Stimulated activated effector memory CD8-positive, alpha-beta T cell treated with anti-CD3 and anti-CD28 coated beads, Interleukin-12 subunit alpha, Interleukin-12 subunit beta, amount 100 ng/mL, for 72 hours (primary cell): ENCODE results near the gene GTF2F1.
"Not testable (repeated sequence)": the region's sequence is repeated elsewhere in the genome, so short reads cannot be mapped to it uniquely, and the experiment has no call there.

Source experiments
- ATAC-seq: fragments of 150-1000 bp; cut with Tn5 transposase; 2 replicates; pipeline ENCODE4 v1.10.0; 2021
- DNase-seq, 2 donors: peaks; one replicate each; pipeline ENCODE4 v3.0.0; 2021 to 2022; ENCODE audit warnings: low spot score in 2 of 2
- H3K27ac Mint-ChIP-seq: one replicate; pipeline ENCODE4 v1.8.0; 2022; ENCODE audit warnings: mild to moderate bottlenecking, mixed read lengths
- H3K36me3 Mint-ChIP-seq: one replicate; pipeline ENCODE4 v1.8.0; 2022; ENCODE audit warnings: mild to moderate bottlenecking, mixed read lengths
- H3K4me1 Mint-ChIP-seq: one replicate; pipeline ENCODE4 v1.8.0; 2022; ENCODE audit warnings: mixed read lengths
- H3K4me3 Mint-ChIP-seq: one replicate; pipeline ENCODE4 v1.8.0; 2022; ENCODE audit warnings: mild to moderate bottlenecking, mixed read lengths
- H3K9me3 Mint-ChIP-seq: one replicate; pipeline ENCODE4 v1.8.0; 2022; ENCODE audit warnings: mixed read lengths

Gene GTF2F1, protein sequence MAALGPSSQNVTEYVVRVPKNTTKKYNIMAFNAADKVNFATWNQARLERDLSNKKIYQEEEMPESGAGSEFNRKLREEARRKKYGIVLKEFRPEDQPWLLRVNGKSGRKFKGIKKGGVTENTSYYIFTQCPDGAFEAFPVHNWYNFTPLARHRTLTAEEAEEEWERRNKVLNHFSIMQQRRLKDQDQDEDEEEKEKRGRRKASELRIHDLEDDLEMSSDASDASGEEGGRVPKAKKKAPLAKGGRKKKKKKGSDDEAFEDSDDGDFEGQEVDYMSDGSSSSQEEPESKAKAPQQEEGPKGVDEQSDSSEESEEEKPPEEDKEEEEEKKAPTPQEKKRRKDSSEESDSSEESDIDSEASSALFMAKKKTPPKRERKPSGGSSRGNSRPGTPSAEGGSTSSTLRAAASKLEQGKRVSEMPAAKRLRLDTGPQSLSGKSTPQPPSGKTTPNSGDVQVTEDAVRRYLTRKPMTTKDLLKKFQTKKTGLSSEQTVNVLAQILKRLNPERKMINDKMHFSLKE

DNA sequence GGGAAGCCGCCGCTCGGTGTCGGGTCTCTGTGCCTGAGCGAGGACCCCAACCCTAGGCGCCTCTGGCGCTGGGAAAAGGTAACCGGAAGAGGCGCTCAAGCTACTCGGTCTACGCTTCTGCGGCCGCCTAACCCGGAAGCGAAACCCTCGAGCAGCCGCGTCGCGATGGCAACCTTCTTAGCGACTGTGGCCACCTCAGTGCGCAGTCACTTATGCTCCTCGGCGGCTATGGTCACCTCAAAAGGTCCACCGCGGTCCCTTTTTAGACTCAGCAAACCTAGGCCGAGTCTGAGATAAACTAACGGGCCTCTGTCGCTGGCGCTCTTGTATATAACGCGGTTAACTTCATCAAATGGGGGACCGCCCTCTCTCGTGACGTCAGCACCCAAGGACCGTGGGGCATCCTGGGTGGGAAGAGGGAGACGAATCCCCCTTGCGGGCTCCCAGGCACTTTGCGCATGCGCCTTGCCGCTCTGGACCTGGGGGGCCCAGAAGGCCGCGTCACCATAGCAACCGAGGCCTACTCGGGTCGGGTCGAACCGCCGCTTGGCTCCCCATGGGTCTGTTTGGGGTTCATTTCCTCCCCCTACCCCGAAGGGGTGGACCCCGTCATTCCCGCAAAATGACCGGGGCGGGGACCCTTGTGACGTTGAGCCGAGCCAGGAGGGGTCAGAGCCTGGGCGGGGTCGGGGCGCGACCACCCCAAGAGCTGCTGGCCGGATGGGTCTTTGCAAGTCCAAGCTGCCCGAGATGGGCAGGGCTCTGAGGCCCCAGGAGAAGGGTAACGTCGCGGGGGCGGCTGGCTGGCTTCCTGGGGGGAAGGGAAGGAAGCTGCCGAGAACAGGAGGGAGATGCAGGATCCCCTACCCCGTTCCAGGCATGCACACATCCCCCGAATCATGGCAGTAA, at the start of gene GTF2F1:
Gene GTF2F1, minus strand, starts transcription at position 91 of the 909 bp plus-strand sequence. CDS start 169 bp downstream, outside the sequence.
- peak; percentile 91 to 98 for DNase-seq
- ATAC-seq = peak; percentile 91
- H3K36me3 Mint-ChIP-seq = peaks cover 54% of the 10 kb centered on the region
- H3K9me3 Mint-ChIP-seq = no peaks in the 10 kb centered on the region
- H3K27ac Mint-ChIP-seq = peak within 1 kb of the TSS; percentile 96
- peaks cover 32% of the 10 kb centered on the region for H3K4me1 Mint-ChIP-seq
- H3K4me3 Mint-ChIP-seq = peak within 1 kb of the TSS; percentile 87

DNA sequence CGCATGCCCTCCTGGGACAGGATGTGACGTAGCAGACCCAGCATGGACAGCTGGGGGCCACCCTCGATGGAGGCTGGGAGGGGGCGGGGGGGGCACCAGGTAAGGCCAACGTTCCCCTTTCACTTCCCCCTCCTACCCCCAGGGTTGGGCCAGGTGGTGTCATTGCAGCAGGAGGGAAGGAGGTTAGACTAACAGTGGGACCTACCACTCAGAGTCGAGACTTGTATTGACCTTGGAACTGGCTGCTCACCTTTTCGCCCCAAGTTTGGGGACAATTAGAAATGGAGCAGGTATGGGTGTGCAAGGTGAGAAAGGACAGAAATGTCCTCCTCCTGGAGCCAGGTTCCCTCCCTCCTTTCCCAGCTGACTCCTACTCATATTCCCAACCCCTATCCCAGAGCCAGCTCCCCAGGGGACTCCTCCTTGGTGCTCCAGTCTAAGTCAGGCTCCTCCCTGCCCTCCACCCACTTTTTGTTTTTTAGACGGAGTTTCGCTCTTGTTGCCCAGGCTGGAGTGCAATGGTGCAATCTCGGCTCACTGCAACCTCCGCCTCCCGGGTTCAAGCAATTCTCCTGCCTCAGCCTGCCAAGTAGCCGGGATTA, 49.2 kb upstream of the GTF2F1 start:
- DNase-seq (no peak), ATAC-seq (no peak)
- H3K4me1 Mint-ChIP-seq = no peaks in the 10 kb centered on the region
- no peaks in the 10 kb centered on the region for H3K36me3 Mint-ChIP-seq
- no peak overlapping the region for H3K27ac Mint-ChIP-seq
- no peak overlapping the region for H3K4me3 Mint-ChIP-seq
- no peaks in the 10 kb centered on the region for H3K9me3 Mint-ChIP-seq

DNA sequence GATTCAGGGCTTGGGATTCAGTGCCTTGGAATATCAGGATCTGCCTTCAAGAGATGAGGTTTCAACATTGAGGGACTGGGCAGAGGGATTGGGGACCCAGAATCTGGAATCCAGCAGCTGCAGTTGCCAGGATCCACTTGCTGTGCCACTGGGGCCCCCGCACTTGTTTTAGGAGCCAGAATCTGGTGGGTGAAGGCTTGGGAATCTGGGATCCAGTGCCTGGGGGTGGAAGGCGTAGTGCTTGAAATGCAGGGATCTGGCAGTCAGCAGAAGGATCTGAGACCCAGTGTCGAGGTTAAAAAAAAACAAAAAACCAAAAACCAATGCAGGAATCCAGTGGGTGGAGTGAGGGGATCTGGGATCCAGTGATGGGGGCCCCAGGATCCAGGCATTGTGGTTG, 47.9 kb upstream of the GTF2F1 start:
- Mint-ChIP-seq H3K9me3 (no peaks in the 10 kb centered on the region), H3K4me1 (no peaks in the 10 kb centered on the region), H3K4me3 (no peak overlapping the region), H3K27ac (no peak overlapping the region), H3K36me3 (no peaks in the 10 kb centered on the region)
- ATAC-seq = no peak
- DNase-seq = no peak

DNA sequence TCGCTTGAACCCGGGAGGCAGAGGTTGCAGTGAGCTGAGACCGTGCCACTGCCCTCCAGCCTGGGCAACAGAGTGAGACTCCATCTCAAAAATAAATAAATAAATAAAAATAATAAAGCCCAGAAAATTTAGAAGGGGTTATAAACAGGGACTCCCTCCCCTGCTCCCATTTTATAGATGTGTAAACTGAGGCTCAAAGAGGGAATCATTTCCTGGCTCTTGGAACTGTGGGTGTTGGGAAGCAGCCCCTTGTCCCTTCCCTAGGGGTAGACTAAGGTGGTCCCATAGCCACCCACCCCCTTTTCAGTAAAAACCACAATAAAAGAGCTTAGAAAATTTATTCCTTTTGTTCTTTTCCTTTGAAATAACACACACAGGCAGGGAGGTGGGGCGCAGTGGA, 46.8 kb upstream of the GTF2F1 start:
- no peaks in the 10 kb centered on the region for H3K4me1 Mint-ChIP-seq
- no peaks in the 10 kb centered on the region for H3K9me3 Mint-ChIP-seq
- H3K27ac Mint-ChIP-seq = no peak overlapping the region
- no peak overlapping the region for H3K4me3 Mint-ChIP-seq
- no peak for ATAC-seq
- H3K36me3 Mint-ChIP-seq = no peaks in the 10 kb centered on the region
- DNase-seq = no peak

DNA sequence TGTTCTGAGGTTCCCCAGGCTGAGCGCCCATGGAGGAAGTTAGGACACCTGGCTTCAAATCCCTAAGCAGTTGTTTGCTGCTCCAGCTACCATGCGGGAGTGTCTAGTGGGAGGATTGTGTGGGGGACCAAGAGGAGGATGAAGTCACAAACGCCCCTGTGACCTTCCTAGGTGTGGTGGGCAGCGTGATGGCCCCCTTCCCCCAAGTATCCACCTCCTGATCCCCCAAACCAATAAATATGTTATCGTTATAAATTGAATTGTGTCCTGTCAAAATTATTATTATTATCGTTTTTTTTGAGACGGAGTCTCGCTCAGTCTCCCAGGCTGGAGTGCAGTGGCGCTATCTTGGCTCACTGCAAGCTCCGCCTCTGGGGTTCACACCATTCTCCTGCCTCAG, 40.7 kb upstream of the GTF2F1 start, which contains the start of gene SLC25A41:
Gene SLC25A41, minus strand, starts transcription at position 101 of the 400 bp plus-strand sequence. Its CDS starts 70 bp downstream, at position 31.
- ATAC-seq (no peak), DNase-seq (no peak)
- H3K9me3 Mint-ChIP-seq = no peaks in the 10 kb centered on the region
- no peak within 1 kb of the TSS for H3K27ac Mint-ChIP-seq
- H3K4me3 Mint-ChIP-seq = no peak within 1 kb of the TSS
- peaks cover 7% of the 10 kb centered on the region for H3K4me1 Mint-ChIP-seq
- no peaks in the 10 kb centered on the region for H3K36me3 Mint-ChIP-seq

DNA sequence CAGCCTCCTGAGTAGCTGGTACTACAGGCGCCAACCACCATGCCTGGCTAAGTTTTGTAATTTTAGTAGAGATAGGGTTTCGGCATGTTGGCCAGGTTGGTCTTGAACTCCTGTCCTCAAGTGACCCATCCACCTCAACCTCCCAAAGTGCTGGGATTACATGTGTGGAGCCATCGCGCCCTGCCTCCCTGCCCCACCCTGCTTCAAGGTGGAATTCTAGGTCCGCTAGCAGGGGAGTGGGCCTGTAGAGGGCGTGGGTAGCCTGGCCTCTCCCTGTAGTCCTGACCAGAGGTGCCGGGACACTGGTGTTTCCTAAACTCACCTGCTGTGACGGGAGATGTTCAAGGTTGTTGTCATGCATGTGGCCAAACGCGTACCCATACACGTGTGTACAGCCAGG, 40.2 kb upstream of the GTF2F1 start:
- Mint-ChIP-seq H3K27ac (no peak overlapping the region), H3K4me1 (peaks cover 7% of the 10 kb centered on the region), H3K9me3 (no peaks in the 10 kb centered on the region), H3K4me3 (no peak overlapping the region), H3K36me3 (no peaks in the 10 kb centered on the region)
- ATAC-seq = no peak
- DNase-seq = no peak

DNA sequence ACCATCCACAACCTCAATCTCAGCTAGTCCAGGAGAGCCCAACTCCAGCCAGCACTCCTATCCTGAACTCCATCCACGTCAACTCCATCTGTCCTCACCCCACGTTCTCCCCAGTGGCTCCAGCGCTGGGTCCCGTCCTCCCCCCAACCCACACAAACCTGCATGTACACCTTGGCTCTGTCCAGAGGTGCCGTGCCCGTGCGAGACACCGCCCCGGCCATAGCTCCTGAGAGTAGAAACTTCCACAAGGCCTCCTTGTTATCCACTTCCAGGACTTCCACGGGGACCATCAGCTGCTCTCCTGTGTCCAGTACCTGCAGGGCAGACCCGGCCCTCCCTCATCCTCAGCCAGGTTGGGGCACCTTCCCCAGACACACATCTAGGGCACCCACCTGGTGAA, 38.9 kb upstream of the GTF2F1 start:
- no peak for ATAC-seq
- Mint-ChIP-seq H3K36me3 (no peaks in the 10 kb centered on the region), H3K27ac (no peak overlapping the region), H3K4me3 (no peak overlapping the region), H3K9me3 (no peaks in the 10 kb centered on the region), H3K4me1 (peaks cover 7% of the 10 kb centered on the region)
- DNase-seq = no peak

DNA sequence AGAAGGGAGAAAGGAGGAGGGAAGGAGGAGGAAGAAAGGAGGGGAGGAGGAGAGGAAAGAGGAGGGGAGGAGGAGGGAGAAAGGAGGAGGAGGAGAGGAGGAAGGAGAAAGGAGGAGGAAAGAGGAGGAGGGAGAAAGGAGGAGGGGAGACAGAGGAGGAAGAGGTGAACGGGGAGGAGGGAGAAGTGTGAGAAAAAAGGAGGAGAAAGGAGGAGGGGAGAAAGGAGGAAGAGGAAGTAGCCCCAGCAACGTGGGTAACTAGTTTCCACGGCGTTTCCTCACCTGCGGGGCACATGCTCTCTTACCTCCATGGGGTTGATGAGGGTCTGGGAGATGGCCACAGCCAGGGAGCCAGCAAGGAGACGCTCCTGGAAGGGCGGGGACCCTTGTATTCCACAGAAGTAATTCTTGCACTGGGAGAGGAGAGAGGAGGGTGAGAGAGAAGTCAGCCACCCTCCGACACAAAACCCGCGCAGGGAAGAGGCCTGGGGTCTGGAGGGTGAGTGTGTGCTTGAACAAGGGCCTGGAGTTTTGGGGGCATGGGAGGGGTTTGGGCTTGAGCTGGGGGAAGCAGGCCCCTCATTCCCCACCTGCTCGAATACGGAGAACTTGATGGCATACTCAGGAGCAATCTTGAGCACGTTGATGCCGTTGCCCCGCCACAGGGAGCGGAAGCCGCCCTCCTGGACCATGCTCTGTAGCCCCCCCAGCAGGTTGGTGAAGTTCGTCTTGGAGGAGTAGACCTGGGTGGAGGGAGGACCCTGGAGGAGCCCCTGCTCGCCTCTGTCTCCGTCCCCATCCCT, 36.7 kb upstream of the GTF2F1 start:
- Mint-ChIP-seq H3K27ac (no peak overlapping the region), H3K4me1 (peaks cover 21% of the 10 kb centered on the region), H3K36me3 (peaks cover 14% of the 10 kb centered on the region), H3K4me3 (peak overlapping the region; percentile 18), H3K9me3 (no peaks in the 10 kb centered on the region)
- DNase-seq (no peak), ATAC-seq (no peak)

DNA sequence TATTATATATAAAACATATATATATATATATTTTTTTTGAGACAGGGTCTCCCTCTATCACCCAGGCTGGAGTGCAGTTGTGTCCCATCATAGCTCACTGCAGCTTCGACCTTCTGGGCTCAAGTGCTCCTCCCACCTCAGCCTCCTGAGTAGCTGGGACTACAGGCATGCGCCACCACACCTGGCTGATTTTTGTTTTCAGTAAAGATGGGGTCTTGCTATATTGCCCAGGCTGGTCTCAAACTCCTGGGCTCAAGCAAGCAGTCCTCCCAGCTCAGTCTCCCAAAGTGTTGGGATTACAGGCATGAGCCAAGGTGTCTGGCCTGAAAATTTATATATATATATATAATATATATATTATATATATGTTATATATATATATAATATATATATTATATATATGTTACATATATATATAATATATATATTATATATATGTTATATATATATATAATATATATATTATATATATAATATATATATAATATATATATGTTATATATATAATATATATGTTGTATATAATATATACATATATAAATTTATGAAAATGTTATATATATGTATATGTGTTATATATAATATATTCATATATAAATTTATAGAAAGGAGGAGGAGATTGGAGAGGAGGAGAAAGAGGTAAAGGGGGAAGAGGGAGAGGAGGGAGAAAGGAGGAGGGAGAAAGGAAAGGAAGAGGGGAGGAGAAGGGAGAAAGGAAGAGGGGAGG, 35.9 kb upstream of the GTF2F1 start:
- not testable (repeated sequence) for H3K4me3 Mint-ChIP-seq, H3K27ac Mint-ChIP-seq, DNase-seq, H3K9me3 Mint-ChIP-seq, ATAC-seq
- Mint-ChIP-seq H3K36me3 (peaks cover 16% of the 10 kb centered on the region), H3K4me1 (peaks cover 21% of the 10 kb centered on the region)

DNA sequence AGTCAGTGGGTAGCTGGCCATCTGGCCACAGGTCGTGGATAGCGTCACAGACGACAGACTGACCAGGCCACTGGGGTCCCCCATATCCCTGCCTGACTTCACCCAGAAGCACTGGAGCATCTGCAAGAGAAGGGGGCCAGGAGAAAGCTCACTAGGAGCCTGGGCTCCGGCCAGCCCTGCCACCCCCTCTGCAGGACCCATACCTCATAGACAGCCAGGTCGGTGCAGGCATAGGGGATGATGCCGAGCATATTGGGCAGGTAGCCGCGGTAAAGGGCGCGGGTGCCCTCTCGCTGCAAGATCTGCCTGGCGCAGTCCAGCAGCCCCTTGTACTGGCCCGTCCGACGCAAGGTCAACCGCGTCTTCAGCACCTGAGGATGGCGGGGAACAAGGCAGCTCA, 34.2 kb upstream of the GTF2F1 start:
- ATAC-seq = no peak
- H3K36me3 Mint-ChIP-seq = peaks cover 33% of the 10 kb centered on the region
- DNase-seq = no peak
- H3K4me1 Mint-ChIP-seq = peaks cover 38% of the 10 kb centered on the region
- H3K4me3 Mint-ChIP-seq = no peak overlapping the region
- no peak overlapping the region for H3K27ac Mint-ChIP-seq
- no peaks in the 10 kb centered on the region for H3K9me3 Mint-ChIP-seq

DNA sequence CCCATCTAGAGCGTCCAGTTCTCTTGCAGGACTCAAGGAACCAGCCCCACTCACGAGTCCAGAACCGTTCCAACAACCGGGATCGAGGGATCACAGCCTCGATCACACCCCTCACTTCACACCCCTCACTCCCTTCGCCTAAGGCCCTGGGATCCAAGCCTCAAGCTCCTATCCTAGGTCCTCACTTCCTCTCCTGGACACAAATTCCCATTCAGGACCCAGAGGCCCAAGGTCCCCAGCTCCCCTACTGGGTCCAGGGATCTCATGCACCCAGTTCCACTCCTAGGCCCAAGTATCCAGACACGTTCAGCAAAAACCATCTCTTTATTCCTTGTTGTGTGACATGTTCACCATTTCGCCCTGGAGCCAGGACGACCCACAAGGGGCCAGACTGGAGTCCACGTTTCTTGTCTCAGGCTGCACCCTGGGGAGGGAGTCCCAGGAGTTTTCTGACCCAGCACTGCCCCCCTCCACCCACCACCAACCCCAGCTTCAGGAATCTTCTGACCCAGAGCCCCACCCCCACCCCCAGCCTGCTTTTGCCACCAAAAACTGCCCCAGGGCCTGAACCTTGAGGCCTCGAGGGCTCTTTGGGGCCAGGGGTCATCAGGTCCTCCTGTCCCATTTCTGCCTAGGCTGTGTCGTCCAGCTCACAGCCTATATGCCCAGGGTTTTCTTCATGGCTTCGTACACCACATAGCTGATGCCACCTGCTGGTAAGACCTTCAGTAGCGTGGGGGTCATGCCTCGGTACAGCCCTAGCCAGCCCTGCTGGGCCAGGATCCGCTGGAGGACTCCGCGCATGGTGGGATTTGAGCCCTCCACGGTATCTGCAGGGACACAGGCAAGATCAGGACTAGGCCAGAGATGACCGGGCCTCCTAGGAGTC, 33.0 kb upstream of the GTF2F1 start:
- ATAC-seq (no peak), DNase-seq (no peak)
- Mint-ChIP-seq H3K4me3 (peak overlapping the region; percentile 88), H3K9me3 (no peaks in the 10 kb centered on the region), H3K4me1 (peaks cover 47% of the 10 kb centered on the region), H3K27ac (peak overlapping the region; percentile 60), H3K36me3 (peaks cover 44% of the 10 kb centered on the region)

DNA sequence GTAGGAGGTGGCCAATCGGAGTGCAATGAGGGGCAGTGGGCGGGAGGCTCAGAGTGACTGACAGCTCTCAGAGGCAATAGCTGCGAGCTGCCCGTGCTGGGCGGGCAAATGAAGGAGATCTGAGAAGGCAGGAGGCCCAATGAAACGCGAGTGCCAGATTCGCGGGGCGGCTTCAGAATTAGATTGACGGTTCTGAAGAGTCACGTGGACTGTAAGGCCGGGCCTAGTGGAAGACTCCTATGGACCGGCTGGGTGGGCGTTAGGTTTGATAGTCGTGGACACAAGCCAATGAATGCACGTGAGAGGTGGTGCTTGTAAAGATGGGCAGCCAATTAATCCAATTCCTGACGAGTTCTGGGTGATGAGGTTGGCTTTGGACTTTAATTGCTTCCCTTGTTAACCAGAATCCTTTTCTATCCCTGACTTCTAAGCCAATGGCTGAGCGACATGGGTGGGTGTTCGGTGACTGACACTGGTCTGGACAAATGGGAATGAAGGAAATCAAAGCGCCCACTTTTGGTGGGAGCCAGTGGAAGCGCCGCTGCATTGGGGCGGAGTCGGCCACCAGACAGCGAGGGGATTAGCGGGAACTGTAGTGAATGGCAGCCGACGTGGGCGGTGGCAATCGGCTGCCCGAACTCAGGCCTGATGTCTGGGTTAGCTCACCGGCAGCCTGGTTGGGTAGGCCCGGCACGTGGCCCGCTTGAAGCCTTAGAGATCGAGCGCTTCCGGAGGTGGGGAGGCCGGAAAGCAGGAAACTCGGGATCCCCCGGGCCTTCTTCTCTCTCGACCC, 32.2 kb upstream of the GTF2F1 start:
- no peaks in the 10 kb centered on the region for H3K9me3 Mint-ChIP-seq
- peak overlapping the region; percentile 88 for H3K4me3 Mint-ChIP-seq
- DNase-seq (peak; percentile 94 to 99), ATAC-seq (peak; percentile 93)
- H3K27ac Mint-ChIP-seq = peak overlapping the region; percentile 60
- peaks cover 52% of the 10 kb centered on the region for H3K4me1 Mint-ChIP-seq
- H3K36me3 Mint-ChIP-seq = peaks cover 53% of the 10 kb centered on the region
